Lung (tissue), 12 donors: ENCODE results near the gene TRIM36. TPM values are rescaled to one million over a fixed set of nuclear protein-coding genes. Genes with fewer than 3 reads are reported as not detected.

Experiments used
- ATAC-seq: fragments of 200-7000 bp; cut with Tn5 transposase; one replicate; pipeline ENCODE4 v1.9.1; 2020; ENCODE audit warnings: moderate number of reproducible peaks; ENCODE audit not compliant: insufficient read depth, low FRiP score
- DNase-seq, 3 donors: peaks; one replicate each; pipeline ENCODE4 v3.0.0-alpha.2; 2013 to 2017
- H3K27ac ChIP-seq, 2 donors: one replicate each; pipeline ENCODE4 v1.5.1; 2013; ENCODE audit warnings: mild to moderate bottlenecking in 2 of 2, moderate library complexity in 2 of 2, control low read depth in 1 of 2, inconsistent platforms in 1 of 2, low read depth in 1 of 2, low read length in 1 of 2
- H3K27me3 ChIP-seq, 3 donors: one replicate each; pipeline ENCODE4 v1.5.1; 2013; ENCODE audit warnings: low read length in 2 of 3; ENCODE audit not compliant: control insufficient read depth in 3 of 3, insufficient read depth in 3 of 3
- H3K36me3 ChIP-seq, 4 donors: one replicate each; pipeline ENCODE4 v1.5.1; 2013; ENCODE audit warnings: low read length in 4 of 4, mild to moderate bottlenecking in 1 of 4, moderate library complexity in 1 of 4; ENCODE audit not compliant: control insufficient read depth in 4 of 4, insufficient read depth in 4 of 4
- H3K4me1 ChIP-seq, 5 donors: one replicate each; pipeline ENCODE4 v1.5.1; 2013; ENCODE audit warnings: low read length in 5 of 5, mild to moderate bottlenecking in 2 of 5, moderate library complexity in 1 of 5; ENCODE audit not compliant: control insufficient read depth in 5 of 5, insufficient read depth in 5 of 5
- H3K4me3 ChIP-seq: one replicate; pipeline ENCODE4 v1.5.1; 2013; ENCODE audit warnings: mild to moderate bottlenecking, control low read depth, moderate library complexity
- H3K9ac ChIP-seq, 2 donors: one replicate each; pipeline ENCODE4 v1.5.1; 2013; ENCODE audit warnings: low read length in 2 of 2, control low read depth in 1 of 2; ENCODE audit not compliant: insufficient read depth in 1 of 2
- H3K9me3 ChIP-seq, 4 donors: one replicate each; pipeline ENCODE4 v1.5.1; 2013; ENCODE audit warnings: low read length in 3 of 4, mild to moderate bottlenecking in 1 of 4, moderate library complexity in 1 of 4; ENCODE audit not compliant: control insufficient read depth in 4 of 4, insufficient read depth in 3 of 4
- CTCF ChIP-seq: IDR thresholded peaks from 2 replicates; pipeline ENCODE4 v1.5.1; 2012; ENCODE audit warnings: mild to moderate bottlenecking; ENCODE audit errors: control extremely low read depth, extremely low read depth
- WGBS, 2 donors: extraction: QIAGEN DNeasy Blood & Tissue Kit; methylation state at CpG; one replicate each; pipeline ENCODE4 v1.1.7; 2013; 5-methylcytosine and 5-hydroxymethylcytosine counted together
- polyA plus RNA-seq, 2 donors: library from polyadenylated mRNA; stranded (reverse); fragments of 200-250 nt; gene quantifications; one replicate each; pipeline ENCODE4 v1.2.1, GENCODE V29; 2013
- total RNA-seq, 2 donors: library from RNA; depleted of rRNA in 1 of 2; stranded (reverse); fragments of >200 nt in 1 of 2; gene quantifications; one replicate each; pipeline ENCODE4 v1.2.1, GENCODE V29; 2014 to 2021
- donor health status: control.
- donor health status: control.
- donor health status: Bipolar disorder and iron deficiency.
- donor health status: healthy.
- donor health status: DM: yes; HTN: yes; CAD: no.

The TRIM36 gene
- total and polyA plus RNA-seq, 4 donors = 0.60 to 6.9 (median 3.8) TPM

GRCh38 chr5:115097236-115097635 lies 72.5 kb downstream of the TRIM36 start:
- DNase-seq = no peak
- TF ChIP-seq CTCF = no peak

GRCh38 chr5:115096034-115096769 lies 73.5 kb downstream of the TRIM36 start:
- Histone ChIP-seq H3K27me3 (no peaks in the 10 kb centered on the region), H3K9ac (no peak overlapping the region), H3K9me3 (no peaks in the 10 kb centered on the region), H3K36me3 (no peaks in the 10 kb centered on the region), H3K27ac (no peak overlapping the region), H3K4me3 (no peak overlapping the region), H3K4me1 (no peaks in the 10 kb centered on the region)
- ATAC-seq = no peak
- TF ChIP-seq CTCF = no peak
- 77 to 78% methylated on average over 7 of the region's 7 CpGs for WGBS, 2 donors
- DNase-seq = no peak

More at GRCh38 chr5:115097236-115097635, 72.5 kb downstream of the TRIM36 start:
- no peaks in the 10 kb centered on the region for H3K36me3 ChIP-seq
- H3K9me3 ChIP-seq = no peaks in the 10 kb centered on the region
- H3K9ac ChIP-seq = no peak overlapping the region
- WGBS, 2 donors = 44 to 63% methylated on average over 2 of the region's 2 CpGs
- ATAC-seq = no peak
- H3K4me3 ChIP-seq = no peak overlapping the region
- H3K27me3 ChIP-seq = no peaks in the 10 kb centered on the region
- no peaks in the 10 kb centered on the region for H3K4me1 ChIP-seq
- no peak overlapping the region for H3K27ac ChIP-seq

GRCh38 chr5:115087951-115088350 lies 81.8 kb downstream of the TRIM36 start:
- 76 to 82% methylated on average over 3 of the region's 3 CpGs for WGBS, 2 donors
- Histone ChIP-seq H3K27ac (no peak overlapping the region), H3K9me3 (no peaks in the 10 kb centered on the region), H3K36me3 (no peaks in the 10 kb centered on the region), H3K4me3 (no peak overlapping the region), H3K27me3 (no peaks in the 10 kb centered on the region), H3K9ac (no peak overlapping the region), H3K4me1 (no peaks in the 10 kb centered on the region)
- no peak for TF ChIP-seq CTCF
- ATAC-seq (no peak), DNase-seq (no peak)

GRCh38 chr5:115086473-115086872 lies 83.2 kb downstream of the TRIM36 start:
- 46 to 65% methylated on average over 1 of the region's 1 CpG for WGBS, 2 donors
- no peak for TF ChIP-seq CTCF
- H3K9me3 ChIP-seq = no peaks in the 10 kb centered on the region

More at GRCh38 chr5:115086473-115086872, 83.2 kb downstream of the TRIM36 start:
- H3K27me3 ChIP-seq = no peaks in the 10 kb centered on the region
- H3K4me3 ChIP-seq = no peak overlapping the region
- no peaks in the 10 kb centered on the region for H3K36me3 ChIP-seq
- no peak overlapping the region for H3K9ac ChIP-seq
- no peak for DNase-seq
- no peak overlapping the region for H3K27ac ChIP-seq
- H3K4me1 ChIP-seq = no peaks in the 10 kb centered on the region
- ATAC-seq = no peak
